Right lobe of liver (tissue), 4 donors: ENCODE results near the gene EVA1A.

ENCODE experiments used
- POLR2A ChIP-seq: fragments of 450-650 bp; IDR thresholded peaks from one replicate; pipeline ENCODE4 v1.6.1; 2017; ENCODE audit warnings: antibody characterized with exemption, mild to moderate bottlenecking
- TF ChIP-seq, protein P1 (sequence below), 4 donors: fragments of 200-600 bp in 3 of 4; fragments of 450-650 bp in 1 of 4; IDR thresholded peaks; one replicate each; pipeline versions ENCODE4 v1.5.1 to v1.8.0; 2016 to 2022; ENCODE audit warnings: antibody characterized with exemption in 4 of 4, mild to moderate bottlenecking in 2 of 4
- donor health status: DM: no; HTN: no; CAD: no.
- donor health status: DM: no; HTN: no; CAD: no.
- donor health status: DM: no; HTN: yes; CAD: no.

GRCh38 chr2:75570024-75570947 lies 9.5 kb upstream of the EVA1A start:
- no peak for TF ChIP-seq POLR2A
- TF ChIP-seq, protein P1, sequence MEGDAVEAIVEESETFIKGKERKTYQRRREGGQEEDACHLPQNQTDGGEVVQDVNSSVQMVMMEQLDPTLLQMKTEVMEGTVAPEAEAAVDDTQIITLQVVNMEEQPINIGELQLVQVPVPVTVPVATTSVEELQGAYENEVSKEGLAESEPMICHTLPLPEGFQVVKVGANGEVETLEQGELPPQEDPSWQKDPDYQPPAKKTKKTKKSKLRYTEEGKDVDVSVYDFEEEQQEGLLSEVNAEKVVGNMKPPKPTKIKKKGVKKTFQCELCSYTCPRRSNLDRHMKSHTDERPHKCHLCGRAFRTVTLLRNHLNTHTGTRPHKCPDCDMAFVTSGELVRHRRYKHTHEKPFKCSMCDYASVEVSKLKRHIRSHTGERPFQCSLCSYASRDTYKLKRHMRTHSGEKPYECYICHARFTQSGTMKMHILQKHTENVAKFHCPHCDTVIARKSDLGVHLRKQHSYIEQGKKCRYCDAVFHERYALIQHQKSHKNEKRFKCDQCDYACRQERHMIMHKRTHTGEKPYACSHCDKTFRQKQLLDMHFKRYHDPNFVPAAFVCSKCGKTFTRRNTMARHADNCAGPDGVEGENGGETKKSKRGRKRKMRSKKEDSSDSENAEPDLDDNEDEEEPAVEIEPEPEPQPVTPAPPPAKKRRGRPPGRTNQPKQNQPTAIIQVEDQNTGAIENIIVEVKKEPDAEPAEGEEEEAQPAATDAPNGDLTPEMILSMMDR (IDR thresholded peaks at IDR 0.05): no peak
